NB4 (cell line): ENCODE results near the gene NUP210.

Experiments used
- POLR2A ChIP-seq: IDR thresholded peaks from 2 replicates; pipeline ENCODE4 v1.6.1; 2011; ENCODE audit warnings: mild to moderate bottlenecking; ENCODE audit not compliant: insufficient read length; ENCODE audit errors: extremely low read depth
- TF ChIP-seq, protein P1 (sequence below): IDR thresholded peaks from one replicate; pipeline ENCODE4 v1.5.1; 2012; ENCODE audit warnings: low read depth, low read length

DNA sequence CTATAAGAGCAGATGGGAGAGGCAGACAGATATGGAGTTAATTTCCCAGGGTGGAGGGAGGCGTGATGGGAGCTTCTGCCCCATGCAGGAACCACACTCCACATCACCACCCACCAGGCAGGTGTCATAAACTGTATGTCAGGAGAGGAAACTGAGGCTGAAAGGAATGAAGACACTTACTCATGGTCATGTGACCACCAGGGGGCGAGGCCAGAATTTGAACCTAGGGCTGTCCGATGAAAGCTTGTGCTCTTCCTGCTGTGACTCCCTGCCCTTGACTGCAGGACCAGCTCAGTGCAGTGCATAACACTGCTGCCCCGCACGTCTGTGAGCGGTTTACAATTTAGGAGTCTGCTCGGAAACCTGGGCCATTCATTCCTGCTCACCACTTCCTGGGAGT is 28.8 kb downstream of the NUP210 start:
- TF ChIP-seq POLR2A: no peak
- TF ChIP-seq, protein P1, sequence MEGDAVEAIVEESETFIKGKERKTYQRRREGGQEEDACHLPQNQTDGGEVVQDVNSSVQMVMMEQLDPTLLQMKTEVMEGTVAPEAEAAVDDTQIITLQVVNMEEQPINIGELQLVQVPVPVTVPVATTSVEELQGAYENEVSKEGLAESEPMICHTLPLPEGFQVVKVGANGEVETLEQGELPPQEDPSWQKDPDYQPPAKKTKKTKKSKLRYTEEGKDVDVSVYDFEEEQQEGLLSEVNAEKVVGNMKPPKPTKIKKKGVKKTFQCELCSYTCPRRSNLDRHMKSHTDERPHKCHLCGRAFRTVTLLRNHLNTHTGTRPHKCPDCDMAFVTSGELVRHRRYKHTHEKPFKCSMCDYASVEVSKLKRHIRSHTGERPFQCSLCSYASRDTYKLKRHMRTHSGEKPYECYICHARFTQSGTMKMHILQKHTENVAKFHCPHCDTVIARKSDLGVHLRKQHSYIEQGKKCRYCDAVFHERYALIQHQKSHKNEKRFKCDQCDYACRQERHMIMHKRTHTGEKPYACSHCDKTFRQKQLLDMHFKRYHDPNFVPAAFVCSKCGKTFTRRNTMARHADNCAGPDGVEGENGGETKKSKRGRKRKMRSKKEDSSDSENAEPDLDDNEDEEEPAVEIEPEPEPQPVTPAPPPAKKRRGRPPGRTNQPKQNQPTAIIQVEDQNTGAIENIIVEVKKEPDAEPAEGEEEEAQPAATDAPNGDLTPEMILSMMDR: peak; percentile 10
